HL-60 (cell line): ENCODE results near the gene MARCHF3.

Experiments
- DNase-seq, 2 experiments: peaks; one replicate each; pipeline ENCODE4 v3.0.0-alpha.2; 2010 to 2020; ENCODE audit warnings: low read depth in 1 of 2, low spot score in 1 of 2
- H3K27ac ChIP-seq: fragments of 250-450 bp; sonication (Bioruptor Pico); replicated peaks from 2 replicates; pipeline ENCODE4 v1.5.1; 2020; ENCODE audit warnings: mild to moderate bottlenecking, moderate library complexity
- H3K27me3 ChIP-seq: fragments of 250-450 bp; sonication (Bioruptor Pico); 2 replicates; pipeline ENCODE4 v1.5.1; 2021; ENCODE audit warnings: mild to moderate bottlenecking, moderate library complexity; ENCODE audit not compliant: insufficient read depth, poor library complexity, severe bottlenecking
- H3K4me3 ChIP-seq: replicated peaks from 2 replicates; pipeline ENCODE4 v1.5.1; 2011; ENCODE audit warnings: mild to moderate bottlenecking, control low read depth, low read length; ENCODE audit not compliant: insufficient read depth
- CTCF ChIP-seq: IDR thresholded peaks from one replicate; pipeline ENCODE4 v1.5.1; 2011; ENCODE audit warnings: low read length, control low read depth, inconsistent platforms; ENCODE audit not compliant: insufficient read depth
- GABPA ChIP-seq: IDR thresholded peaks from 2 replicates; pipeline ENCODE4 v1.6.1; 2012; ENCODE audit warnings: low read depth
- POLR2AphosphoS5 ChIP-seq: IDR thresholded peaks from 2 replicates; pipeline ENCODE4 v1.6.1; 2012; ENCODE audit warnings: low read depth
- REST ChIP-seq: IDR thresholded peaks from 2 replicates; pipeline ENCODE4 v1.6.1; 2012; ENCODE audit warnings: low read depth; ENCODE audit not compliant: insufficient replicate concordance
- SPI1 ChIP-seq: IDR thresholded peaks from 2 replicates; pipeline ENCODE4 v1.6.1; 2012; ENCODE audit warnings: low read depth, mild to moderate bottlenecking, borderline replicate concordance

The MARCHF3 gene

DNA sequence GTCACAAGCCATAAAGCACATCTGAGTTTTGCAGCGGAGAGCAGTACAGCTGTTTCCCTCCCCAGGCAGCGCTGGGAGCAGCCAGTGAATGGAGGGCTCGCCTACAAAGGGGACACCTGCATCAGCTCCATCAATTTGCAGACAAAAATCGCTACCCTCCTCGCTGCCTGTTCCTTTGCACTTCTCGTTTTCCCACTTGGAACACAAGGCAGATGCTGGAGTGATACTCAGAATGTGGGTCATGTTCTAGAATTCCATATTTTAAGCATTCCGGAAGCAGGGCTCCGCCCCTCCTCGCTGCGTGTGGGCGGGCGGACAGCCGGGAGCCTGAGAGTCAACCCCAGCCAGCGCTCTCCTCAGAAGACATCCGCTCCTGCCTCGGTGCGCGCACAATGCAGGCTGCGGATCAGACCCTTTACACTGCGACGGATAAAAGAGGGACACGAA, 161.3 kb downstream of the MARCHF3 start:
- H3K4me3 ChIP-seq, result no peak overlapping the region
- H3K27ac ChIP-seq, result no peak overlapping the region
- no peaks in the 10 kb centered on the region for H3K27me3 ChIP-seq
- TF ChIP-seq GABPA (no peak), CTCF (no peak), SPI1 (no peak), REST (no peak), POLR2AphosphoS5 (no peak)
- no peak for DNase-seq

- DNase-seq, result no peak
- H3K4me3 ChIP-seq, result no peak overlapping the region
- TF ChIP-seq POLR2AphosphoS5 (no peak), CTCF (no peak), REST (no peak), GABPA (no peak), SPI1 (no peak)
- no peak overlapping the region for H3K27ac ChIP-seq
- H3K27me3 ChIP-seq, result no peaks in the 10 kb centered on the region
Observed at GRCh38 chr5:126868338-126869004, 161.9 kb downstream of the MARCHF3 start.

GRCh38 chr5:126866851-126867636, 163.3 kb downstream of the MARCHF3 start:
- Histone ChIP-seq H3K4me3 (no peak overlapping the region), H3K27me3 (no peaks in the 10 kb centered on the region), H3K27ac (no peak overlapping the region)
- no peak for TF ChIP-seq REST
- no peak for TF ChIP-seq SPI1
- no peak for TF ChIP-seq POLR2AphosphoS5
- TF ChIP-seq GABPA, result no peak
- no peak for TF ChIP-seq CTCF
- no peak for DNase-seq
